GM18861 (cell line): Measurements from ENCODE around the gene MAN1A2.
"Not testable (repeated sequence)": the region's sequence is repeated elsewhere in the genome, so short reads cannot be mapped to it uniquely, and the experiment has no call there.

Source experiments
- ATAC-seq: cut with Tn5 transposase; IDR thresholded peaks from one replicate; pipeline ENCODE4 v1.9.1; 2021; ENCODE audit not compliant: unreplicated experiment

MAN1A2 gene

DNA sequence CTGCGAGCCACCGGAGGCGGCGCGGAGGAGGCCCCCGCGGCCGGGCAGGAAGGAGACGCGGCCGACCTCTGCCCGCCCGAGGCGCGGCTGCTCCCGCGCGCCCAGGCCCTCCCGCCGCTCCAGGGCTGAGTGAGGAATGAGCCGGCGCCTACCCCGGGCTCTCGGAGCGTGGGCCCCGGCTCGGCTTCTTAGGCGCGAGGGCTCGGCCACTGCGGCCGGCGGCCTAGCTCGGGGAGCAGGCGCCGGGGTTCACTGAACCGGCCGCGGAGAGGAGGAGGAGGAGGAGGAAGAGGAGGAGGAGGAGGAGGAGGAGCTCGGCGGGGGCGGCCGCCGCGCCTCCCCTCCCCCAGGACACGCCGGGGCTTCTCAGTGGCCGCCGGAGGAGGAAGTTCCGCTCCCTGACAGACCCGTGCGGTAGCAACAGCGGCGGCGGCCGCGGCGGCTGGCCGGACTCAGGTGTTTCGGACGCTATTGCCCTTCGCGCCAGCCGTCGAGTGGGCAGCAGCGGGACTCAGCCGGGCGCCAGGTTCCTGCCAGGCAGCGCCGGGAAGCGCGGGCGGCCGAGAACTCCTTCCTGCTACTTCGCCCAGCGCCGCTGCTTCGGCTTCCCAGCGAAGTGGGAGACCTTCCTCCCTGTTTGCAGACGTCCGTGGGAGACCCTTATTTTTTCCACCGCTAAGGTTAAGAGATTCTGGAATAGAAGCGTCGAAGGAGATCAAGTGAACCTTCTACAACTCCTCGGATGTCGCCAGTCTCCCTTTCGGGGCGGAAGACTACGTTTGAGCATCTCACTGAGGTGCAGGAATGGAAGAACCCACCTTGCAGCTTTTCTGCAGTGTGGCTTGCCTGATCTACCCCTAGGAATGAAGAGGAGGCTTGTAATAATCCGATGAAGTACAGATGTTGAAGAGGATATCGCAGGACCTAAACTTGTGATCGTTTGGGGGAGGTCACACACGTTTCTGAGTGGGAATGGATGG is at the start of gene MAN1A2:
MAN1A2 (plus strand) TSS at position 404 of the 980 bp plus-strand sequence. CDS start 735 bp downstream, outside the sequence.
- ATAC-seq = peak; percentile 54

DNA sequence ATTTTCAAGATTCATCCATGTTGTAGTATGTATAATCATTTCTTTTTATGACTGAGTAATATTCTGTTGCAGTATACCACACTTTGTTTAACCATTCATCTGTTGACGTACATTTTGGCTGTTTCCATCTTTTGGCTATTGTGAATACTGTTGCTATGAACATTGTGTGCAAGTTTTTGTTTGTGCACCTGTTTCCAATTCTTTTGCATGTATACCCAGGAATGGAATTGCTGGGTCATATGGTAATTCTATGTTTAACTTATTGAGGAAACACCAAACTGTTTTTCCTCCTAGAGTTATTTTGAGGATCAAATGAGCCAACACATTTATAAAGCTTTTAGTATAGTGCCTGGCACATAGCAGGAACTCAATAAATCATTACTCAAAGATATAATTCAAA is 49.2 kb upstream of the MAN1A2 start:
- no peak for ATAC-seq

DNA sequence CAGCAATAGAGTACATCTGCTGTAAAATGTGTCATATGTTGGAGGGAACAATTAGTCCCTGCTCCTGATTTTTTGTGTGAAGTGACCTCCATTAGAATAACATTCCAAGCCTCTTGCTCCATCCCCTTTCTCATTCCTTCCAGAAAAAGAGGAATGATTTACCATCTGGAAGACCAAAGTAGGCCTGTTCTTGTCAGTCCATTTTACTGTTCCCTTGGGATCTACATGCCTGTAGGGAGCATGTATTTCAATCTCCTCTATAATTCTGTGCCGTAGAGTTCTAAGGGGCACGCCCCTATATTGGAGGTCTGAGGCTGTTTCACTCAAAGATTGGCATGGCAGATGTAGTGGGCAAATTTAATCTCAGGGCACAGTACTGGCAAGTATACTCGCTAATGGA is 48.8 kb upstream of the MAN1A2 start:
- ATAC-seq = no peak

DNA sequence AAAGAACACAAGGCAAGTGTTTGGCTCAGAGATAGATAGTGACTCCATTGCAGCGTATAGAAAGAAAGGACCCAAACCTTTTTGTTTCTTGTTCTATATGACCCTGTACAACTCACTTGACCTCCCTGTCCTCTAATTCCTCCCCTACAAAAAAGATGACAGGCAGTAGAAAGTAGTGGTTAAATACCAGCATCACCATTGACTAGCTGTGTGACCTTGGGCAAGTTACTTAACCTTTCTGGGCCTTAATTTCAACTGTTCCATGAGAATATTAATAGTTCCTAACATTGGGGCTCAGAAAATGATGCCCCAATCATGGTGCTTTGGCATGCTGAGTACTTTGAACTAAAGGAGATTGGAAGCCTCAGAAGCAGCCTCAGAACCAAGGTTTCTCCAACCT is 46.7 kb upstream of the MAN1A2 start:
- no peak for ATAC-seq

DNA sequence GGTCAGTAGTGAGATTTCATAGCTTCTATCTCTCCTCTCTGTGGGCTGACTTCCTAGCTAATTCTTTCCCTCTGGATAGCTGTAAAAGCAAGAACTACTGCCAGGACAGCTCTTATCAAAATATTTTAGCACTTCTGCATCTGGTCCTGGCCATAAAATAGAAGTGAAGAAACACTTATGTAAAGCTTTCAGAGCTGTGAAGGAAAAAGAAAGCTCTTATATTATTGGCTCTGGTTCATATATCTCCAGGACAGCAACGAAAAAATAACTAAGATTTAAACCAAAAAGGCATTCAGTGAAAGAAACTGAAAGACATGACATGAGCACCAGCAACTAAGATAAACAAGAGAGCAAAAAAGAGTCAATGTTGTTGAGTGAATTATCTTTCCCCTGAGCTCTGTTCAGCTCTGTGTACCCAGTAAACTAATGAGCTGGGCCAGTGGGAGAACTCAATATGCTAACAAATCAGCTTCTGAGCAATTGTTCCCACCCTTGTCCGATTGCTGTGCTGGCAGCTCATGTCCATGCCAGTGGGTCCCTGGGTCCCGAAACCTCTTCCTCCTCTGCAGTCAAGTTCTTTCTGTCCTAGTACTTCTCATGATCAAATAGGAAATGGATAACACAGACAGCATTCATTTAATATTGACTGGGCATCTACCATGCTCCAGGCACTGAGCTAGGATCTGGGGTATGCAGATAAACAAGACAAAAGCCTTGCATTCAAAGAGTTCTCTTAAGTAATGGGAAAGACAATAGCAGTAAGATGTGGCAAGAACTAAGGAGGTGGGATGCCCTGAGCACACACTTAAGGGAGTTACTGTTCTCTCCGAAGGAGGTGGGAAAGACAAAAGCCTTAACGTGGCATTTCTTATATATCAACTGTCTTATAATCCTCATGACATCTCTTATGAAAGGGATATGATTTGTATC is 45.3 kb upstream of the MAN1A2 start:
- ATAC-seq = no peak

DNA sequence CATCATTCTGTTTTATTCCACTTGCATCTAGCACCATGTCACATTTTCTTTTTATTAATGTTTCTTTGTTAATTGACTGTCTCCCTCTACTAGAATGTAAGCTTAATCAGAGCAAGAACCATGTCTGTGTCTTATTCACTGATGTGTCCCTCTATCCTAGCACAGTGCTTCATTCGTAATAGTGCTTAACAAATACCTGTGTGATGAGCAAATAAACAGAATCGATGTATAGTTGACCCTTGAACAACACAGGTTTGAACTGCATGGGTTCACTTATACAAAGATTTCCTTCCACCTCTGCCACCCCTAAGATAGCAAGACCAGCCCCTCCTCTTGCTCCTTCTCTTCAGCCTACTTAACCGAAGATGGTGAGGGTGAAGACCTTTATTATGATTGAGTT is 42.9 kb upstream of the MAN1A2 start:
- ATAC-seq = no peak

DNA sequence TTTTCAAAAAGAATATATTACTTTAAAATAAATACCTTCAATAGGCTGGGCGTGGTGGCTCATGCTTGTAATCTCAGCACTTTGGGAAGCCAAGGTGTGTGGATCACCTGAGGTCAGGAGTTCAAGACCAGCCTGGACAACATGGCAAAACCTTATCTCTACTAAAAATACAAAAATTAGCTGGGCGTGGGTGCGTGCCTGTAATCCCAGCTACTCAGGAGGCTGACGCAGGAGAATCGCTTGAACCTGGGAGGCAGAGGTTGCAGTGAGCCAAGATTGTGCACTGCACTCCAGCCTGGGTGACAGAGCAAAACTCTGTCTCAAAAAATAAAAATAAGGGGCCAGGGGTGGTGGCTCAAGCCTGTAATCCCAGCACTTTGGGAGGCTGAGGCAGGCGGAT is 41.2 kb upstream of the MAN1A2 start:
- not testable (repeated sequence) for ATAC-seq

DNA sequence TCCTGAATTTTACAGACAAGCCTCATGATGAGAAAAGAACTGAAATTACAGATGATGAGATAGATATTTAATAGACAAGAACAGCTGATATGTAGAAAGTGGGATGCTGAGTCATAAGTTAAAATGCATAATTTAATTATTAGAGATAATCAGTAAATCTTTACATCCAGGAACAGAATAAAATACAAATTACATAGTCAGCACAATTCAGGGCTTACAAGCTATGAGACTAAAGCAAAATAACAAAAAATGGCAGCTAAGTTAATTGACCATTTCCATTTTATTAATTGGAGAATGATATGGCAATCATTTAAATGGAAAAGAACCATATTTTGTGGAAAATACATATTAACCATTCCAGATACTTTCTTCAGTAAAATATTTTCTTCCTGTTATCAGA is 40.2 kb upstream of the MAN1A2 start:
- no peak for ATAC-seq

DNA sequence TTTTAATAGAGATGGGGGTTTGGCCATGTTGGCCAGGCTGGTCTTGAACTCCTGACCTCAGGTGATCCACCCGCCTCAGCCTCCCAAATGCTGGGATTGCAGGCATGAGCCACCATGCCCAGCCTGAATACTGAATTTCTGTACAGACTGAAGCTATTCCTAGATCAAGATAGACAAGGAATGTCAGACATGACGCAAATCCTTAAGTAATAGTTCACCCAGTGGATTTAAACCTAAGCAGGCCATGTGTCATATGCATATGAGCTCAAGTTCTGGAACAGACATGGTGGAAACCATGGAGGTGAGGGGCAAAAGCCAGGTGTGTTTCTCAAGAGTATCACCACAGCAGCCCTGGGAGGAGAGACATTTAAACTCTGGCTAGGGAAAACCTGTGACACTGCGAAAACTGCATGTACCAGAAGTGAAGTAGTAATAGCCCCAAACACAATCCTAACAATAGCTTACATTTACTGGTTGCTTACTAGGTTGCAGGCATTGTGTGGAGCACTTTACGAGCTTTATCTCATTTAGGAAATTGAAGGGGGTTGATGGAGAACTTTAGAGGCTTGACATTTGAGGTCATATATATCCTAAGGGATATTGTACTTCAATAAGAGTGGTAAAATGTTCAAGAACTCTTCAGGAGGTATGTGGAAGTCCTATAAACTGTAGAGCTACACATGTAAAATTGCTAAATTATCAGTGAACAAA is 31.7 kb upstream of the MAN1A2 start:
- no peak for ATAC-seq

DNA sequence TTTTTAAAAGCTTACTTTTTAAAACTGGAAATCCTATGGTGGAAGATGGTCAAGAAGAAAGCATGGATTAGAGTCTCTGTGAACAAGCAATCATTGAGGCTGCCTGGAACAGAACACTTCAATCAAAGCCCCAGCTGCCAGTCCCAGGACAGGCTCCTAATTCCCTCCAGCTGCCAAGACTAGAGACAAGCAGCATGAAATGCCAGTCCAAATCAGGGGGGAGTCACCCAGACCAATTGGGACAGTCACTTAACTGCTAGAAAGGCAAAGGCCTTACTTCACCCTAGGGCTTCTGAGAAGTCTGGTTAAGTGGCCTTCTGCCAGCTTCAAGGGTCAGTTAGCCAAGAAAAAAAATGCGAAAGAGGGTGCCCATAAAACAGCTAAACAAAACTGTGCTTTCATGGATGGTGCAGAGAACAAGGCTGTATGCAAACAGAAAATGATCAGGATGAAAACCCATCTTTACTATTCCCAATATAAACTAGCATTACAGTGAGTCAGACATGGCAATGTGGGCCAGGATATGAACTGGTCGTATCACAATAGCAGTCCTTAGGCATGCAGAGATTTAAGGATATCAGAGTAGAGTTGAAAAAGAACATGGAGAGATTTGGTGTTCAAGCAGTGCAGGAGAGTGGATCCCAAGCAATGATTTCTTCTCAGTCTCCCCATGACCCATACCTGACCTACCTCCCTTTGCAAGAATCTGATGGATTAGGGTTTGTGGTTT is 31.0 kb upstream of the MAN1A2 start:
- ATAC-seq = no peak

DNA sequence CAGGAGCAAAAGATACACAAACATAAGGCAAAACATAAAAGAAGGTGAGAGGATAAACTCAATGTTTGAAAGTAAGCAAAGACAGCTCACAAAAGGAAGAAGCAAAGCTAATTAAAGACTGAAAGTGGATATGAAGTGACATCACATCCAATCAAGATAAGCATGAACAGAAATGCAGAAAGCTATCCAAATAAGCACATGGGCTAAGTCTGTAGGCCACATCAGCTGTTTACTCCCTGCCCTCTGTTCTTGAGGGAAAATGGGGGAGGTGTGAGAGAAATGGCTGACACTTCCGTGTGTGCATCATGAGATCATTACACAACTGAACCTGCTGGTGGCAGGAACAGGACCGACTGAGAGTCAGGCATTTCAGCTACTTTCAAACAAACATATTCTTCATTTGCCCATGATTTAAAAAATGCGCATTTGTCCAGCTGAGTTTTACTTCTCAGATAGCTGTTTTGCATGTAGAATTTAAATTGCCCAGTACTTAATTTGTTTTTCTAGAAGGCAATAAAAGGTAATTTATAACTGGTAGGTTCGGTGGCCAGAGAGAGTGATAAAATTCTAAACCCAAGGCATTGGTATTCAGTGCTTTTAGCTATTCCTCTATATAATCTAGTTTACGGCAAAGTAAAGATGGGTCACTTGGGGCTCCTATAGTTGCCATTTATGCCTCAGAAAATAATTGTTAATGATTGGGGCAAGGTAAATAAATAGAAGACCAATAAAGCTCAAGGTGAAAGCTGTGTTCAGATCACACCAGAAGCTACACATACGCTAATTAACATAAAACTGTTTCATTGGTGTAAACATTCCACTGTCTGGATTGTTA is 27.2 kb upstream of the MAN1A2 start:
- ATAC-seq = no peak

DNA sequence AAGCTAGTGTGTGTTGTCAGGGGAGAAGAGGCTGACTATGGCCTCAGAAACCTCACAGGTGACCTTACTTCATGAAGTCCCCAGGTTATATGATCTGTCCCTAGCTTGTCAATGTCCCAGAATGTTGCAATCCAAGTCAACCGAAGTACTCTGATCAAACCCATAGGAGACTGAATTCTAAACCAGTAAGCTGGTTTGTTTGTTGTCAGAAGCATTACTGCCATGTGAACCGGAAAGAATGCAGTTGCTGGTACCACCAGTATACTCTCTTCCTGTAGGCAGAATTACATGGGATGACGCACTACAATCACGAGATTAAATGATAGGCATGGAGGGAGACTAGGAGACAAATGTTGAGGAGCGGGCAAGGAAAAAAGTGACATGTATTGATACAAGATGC is 26.1 kb upstream of the MAN1A2 start:
- no peak for ATAC-seq

DNA sequence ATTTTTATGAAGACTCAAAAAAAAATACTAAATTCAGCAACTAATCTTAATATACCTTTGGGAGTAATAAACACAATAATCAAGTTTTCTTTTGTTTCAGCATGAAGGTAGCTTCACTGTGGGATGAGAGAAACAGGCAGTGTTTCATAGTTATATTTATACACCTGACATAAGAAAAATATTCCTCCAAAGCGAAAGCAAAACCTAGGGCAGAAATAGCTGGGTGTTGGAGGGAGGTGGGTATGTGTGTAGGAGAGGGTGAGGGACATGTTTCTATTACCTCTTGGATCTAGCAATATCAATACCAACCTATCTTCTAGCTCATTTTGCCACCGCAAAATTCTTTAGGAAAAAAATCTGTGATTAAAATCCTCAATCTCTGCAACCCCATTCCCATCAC is 24.9 kb upstream of the MAN1A2 start:
- ATAC-seq = no peak

DNA sequence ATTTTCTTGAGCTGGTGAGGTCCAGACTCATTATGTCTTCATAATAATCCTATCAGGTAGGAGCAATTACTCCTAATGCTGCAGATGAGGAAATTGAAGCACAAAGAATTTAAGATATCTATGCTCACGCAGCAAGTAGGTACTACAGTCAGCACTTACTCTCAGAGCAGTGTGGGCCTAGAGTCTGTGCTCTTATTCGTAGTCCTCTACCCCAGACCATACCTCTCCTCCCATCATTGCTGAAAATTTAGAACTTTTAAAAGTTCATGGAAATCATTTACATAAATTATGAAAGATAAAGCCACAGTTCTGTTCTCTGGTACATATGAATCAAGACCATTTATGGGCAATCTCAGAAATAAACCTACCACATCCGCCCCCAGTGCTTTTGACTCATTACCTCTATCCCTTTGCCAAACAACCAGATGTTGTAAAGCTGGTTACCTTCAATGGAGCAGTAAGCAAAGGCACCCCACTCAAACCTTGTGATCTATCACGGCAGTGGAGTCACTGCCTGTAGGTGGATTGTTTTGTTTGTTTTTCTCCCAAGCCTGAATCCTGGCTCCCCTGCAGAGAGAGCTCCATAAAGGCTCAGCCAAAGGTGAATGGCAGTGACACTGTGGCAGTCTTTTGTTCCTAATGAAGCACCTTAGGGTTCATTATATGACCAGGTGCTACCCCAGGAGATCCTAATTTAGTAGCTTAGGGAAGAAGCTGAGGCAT is 20.9 kb upstream of the MAN1A2 start:
- ATAC-seq = no peak

DNA sequence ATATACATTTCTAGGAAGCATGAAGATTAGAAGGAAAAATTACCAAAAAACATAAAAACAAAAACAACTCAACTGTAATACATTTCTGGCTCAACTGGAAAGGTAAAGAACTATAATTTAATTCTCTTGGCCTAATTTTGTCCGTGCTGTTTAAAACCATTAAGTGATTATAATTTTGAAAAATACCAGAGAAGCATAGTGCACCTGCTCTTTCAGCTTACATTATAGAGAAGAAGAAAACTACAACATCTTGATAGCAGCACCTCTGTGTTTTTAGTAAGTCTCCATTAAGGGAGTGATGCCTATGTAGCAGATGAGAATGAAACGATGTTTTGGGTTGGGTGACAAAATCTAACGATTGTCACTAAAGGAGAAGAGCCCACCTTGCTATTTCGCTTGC is 19.3 kb upstream of the MAN1A2 start:
- ATAC-seq = no peak

DNA sequence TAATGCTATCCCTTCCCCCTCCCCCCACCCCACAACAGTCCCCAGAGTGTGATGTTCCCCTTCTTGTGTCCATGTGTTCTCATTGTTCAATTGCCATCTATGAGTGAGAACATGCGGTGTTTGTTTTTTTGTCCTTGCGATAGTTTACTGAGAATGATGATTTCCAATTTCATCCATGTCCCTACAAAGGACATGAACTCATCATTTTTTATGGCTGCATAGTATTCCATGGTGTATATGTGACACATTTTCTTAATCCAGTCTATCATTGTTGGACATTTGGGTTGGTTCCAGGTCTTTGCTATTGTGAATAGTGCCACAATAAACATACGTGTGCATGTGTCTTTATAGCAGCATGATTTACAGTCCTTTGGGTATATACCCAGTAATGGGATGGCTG is 14.6 kb upstream of the MAN1A2 start:
- ATAC-seq = not testable (repeated sequence)

DNA sequence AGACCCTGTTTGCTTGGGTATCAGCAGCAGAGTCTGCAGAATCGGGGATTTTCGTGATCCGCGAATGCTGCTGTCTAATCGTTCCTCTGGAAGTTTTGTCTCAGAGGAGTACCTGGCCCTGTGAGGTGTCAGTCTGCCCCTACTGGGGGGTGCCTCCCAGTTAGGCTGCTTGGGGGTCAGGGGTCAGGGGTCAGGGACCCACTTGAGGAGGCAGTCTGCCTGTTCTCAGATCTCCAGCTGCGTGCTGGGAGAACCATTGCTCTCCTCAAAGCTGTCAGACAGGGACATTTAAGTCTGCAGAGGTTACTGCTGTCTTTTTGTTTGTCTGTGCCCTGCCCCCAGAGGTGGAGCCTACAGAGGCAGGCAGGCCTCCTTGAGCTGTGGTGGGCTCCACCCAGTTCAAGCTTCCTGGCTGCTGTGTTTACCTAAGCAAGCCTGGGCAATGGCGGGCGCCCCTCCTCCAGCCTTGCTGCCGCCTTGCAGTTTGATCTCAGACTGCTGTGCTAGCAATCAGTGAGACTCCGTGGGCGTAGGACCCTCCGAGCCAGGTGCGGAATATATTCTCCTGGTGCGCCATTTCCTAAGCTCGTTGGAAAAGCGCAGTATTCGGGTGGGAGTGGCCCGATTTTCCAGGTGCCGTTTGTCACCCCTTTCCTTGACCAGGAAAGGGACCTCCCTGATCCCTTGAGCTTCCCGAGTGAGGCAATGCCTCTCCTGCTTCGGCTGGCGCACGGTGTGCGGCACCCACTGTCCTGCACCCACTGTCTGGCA is 9.2 kb upstream of the MAN1A2 start:
- ATAC-seq = not testable (repeated sequence)

DNA sequence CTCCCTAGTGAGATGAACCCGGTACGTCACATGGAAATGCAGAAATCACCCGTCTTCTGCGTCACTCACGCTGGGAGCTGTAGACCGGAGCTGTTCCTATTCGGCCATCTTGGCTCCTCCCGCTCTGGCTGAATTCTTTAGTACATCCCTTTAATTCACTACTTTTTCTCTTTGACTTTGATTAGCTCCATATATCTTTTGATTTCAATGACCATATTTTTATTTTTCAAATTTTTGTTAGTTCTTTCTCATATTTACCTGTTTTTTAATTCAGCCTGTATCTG is 8.7 kb upstream of the MAN1A2 start:
- not testable (repeated sequence) for ATAC-seq
